Prostate gland (tissue), 2 donors: Measurements from ENCODE around the gene KLHL2. TPM values are rescaled to one million over a fixed set of nuclear protein-coding genes. Genes with fewer than 3 reads are reported as not detected.

ENCODE experiments used
- DNase-seq: peaks from one replicate; pipeline ENCODE4 v3.0.0-alpha.2; 2019; ENCODE audit warnings: low spot score
- H3K27ac ChIP-seq, 2 donors: fragments of 200-600 bp; sonication (generic); 2 replicates each; pipeline ENCODE4 v1.5.1; 2017 to 2019
- H3K27me3 ChIP-seq: fragments of 200-600 bp; sonication (generic); replicated peaks from 2 replicates; pipeline ENCODE4 v1.5.1; 2019; ENCODE audit not compliant: insufficient read depth
- H3K36me3 ChIP-seq, 2 donors: fragments of 200-600 bp; sonication (generic); 1 replicate in 1 of 2; 2 replicates in 1 of 2; pipeline versions ENCODE4 v1.5.1 to v1.8.1; 2017 to 2019
- H3K4me1 ChIP-seq: fragments of 200-600 bp; sonication (generic); replicated peaks from 2 replicates; pipeline ENCODE4 v1.5.1; 2019
- H3K4me3 ChIP-seq, 2 donors: fragments of 200-600 bp; sonication (generic); 2 replicates each; pipeline ENCODE4 v1.5.1; 2017 to 2019
- H3K9me3 ChIP-seq: fragments of 200-600 bp; sonication (generic); 2 replicates; pipeline ENCODE4 v1.5.1; 2017
- POLR2A ChIP-seq: fragments of 450-650 bp; IDR thresholded peaks from one replicate; pipeline ENCODE4 v1.6.1; 2016; ENCODE audit warnings: antibody characterized with exemption, mild to moderate bottlenecking
- POLR2AphosphoS5 ChIP-seq: sonication (generic); formaldehyde crosslinking; IDR thresholded peaks from one replicate; pipeline ENCODE4 v1.6.1; 2017; ENCODE audit warnings: antibody characterized with exemption
- WGBS: methylation state at CpG from one replicate; pipeline ENCODE4 v1.1.5; 2018; 5-methylcytosine and 5-hydroxymethylcytosine counted together
- intact Hi-C: fragments of 100-400 bp; cut with DNase I; formaldehyde crosslinking; loops from one replicate; pipeline ENCODE4 v1.14.2; 2022
- small RNA-seq, 2 donors: library from RNA; depleted of rRNA; stranded (forward); fragments of <200 nt; gene quantifications; one replicate each; pipeline ENCODE3, GENCODE V24; 2016
- total RNA-seq, 2 donors: library from RNA; depleted of rRNA; stranded (reverse); fragments of >200 nt; gene quantifications; one replicate each; pipeline ENCODE4 v1.1.0, GENCODE V29; 2016
- TF ChIP-seq, protein P1 (sequence below), 4 experiments: fragments of 200-600 bp in 2 of 4; fragments of 450-650 bp in 2 of 4; sonication (generic) in 2 of 4; IDR thresholded peaks; 1 replicate in 3 of 4; 2 replicates in 1 of 4; pipeline ENCODE4 v1.5.1; 2016 to 2019; ENCODE audit warnings: antibody characterized with exemption in 4 of 4, mild to moderate bottlenecking in 2 of 4, moderate library complexity in 2 of 4

KLHL2 gene
- total RNA-seq, 2 donors from 2014 or later: 20.4 to 22.2 TPM

DNA sequence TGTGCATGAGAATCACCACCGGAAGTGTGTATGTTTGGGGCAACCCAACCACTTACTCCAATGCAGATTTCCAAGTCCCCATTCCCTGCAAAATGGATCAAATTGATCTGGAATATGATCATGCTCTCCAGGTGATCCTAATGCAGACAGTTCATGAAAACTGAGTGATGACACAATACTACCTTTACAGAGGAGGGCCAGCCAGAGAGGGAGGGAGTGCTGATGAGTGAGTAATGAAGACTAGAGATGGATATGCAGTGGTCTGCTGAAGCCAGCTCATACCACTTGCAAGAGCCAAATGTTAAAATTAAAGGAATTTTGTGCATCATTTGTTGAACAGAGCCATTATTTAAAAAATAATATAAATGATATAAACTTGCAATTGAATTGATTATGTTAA, 161.2 kb downstream of the KLHL2 start:
- TF ChIP-seq, protein P1, sequence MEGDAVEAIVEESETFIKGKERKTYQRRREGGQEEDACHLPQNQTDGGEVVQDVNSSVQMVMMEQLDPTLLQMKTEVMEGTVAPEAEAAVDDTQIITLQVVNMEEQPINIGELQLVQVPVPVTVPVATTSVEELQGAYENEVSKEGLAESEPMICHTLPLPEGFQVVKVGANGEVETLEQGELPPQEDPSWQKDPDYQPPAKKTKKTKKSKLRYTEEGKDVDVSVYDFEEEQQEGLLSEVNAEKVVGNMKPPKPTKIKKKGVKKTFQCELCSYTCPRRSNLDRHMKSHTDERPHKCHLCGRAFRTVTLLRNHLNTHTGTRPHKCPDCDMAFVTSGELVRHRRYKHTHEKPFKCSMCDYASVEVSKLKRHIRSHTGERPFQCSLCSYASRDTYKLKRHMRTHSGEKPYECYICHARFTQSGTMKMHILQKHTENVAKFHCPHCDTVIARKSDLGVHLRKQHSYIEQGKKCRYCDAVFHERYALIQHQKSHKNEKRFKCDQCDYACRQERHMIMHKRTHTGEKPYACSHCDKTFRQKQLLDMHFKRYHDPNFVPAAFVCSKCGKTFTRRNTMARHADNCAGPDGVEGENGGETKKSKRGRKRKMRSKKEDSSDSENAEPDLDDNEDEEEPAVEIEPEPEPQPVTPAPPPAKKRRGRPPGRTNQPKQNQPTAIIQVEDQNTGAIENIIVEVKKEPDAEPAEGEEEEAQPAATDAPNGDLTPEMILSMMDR (IDR thresholded peaks at IDR 0.05): no peak
- TF ChIP-seq POLR2A: no peak
- TF ChIP-seq POLR2AphosphoS5: no peak
- H3K9me3 ChIP-seq: no peaks in the 10 kb centered on the region
- intact Hi-C loops: no loop called here
- H3K27ac ChIP-seq: no peak overlapping the region
- no peaks in the 10 kb centered on the region for H3K36me3 ChIP-seq
- H3K27me3 ChIP-seq: no peaks in the 10 kb centered on the region
- H3K4me1 ChIP-seq: no peaks in the 10 kb centered on the region
- no peak for DNase-seq
- H3K4me3 ChIP-seq: no peak overlapping the region
- 88% methylated on average over 1 of the region's 1 CpG for WGBS

DNA sequence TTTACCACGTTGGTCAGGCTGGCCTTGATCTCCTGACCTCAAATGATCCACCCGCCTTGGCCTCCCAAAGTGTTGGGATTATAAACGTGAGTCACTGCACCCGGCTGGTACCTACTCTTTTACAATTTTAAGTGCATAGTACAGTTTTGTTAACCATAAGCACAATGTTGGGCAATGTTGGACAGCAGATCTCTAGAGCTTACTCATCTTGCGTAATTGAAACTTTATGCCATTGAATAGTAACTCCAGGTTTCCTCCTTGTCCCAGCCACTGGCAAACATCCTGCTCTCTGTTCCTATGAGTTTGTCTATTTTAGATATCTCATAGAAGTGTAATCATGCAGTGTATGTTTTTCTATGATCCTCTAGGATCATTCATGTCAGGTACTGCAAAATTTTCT, 162.2 kb downstream of the KLHL2 start:
- no peaks in the 10 kb centered on the region for H3K4me1 ChIP-seq
- H3K4me3 ChIP-seq: no peak overlapping the region
- no peak overlapping the region for H3K27ac ChIP-seq
- TF ChIP-seq POLR2AphosphoS5: peak; percentile 72
- TF ChIP-seq, protein P1 (IDR thresholded peaks at IDR 0.05): no peak
- H3K9me3 ChIP-seq: no peaks in the 10 kb centered on the region
- H3K36me3 ChIP-seq: no peaks in the 10 kb centered on the region
- intact Hi-C loops: no loop called here
- H3K27me3 ChIP-seq: no peaks in the 10 kb centered on the region
- 71% methylated on average over 5 of the region's 5 CpGs for WGBS
- peak; percentile 50 for DNase-seq

DNA sequence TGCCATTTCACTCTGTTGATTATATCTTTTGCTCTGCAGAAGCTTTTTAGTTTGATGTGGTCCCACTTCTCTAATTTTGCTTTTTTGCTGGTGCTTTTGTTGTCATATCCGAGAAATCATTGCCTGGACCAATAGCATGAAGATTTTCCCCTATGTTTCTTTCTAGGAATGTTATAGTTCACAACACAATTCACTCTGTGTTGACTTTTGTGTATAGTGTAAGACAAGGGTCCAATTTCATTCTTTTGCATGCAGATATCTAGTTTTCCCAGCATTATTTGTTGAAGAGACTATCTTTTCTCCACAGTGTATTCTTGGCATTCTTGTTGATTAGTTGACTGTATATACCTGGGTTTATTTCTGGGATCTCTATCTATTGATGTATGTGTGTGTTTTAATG, 163.2 kb downstream of the KLHL2 start:
- Histone ChIP-seq H3K27me3 (no peaks in the 10 kb centered on the region), H3K4me1 (no peaks in the 10 kb centered on the region), H3K36me3 (no peaks in the 10 kb centered on the region), H3K4me3 (no peak overlapping the region), H3K9me3 (no peaks in the 10 kb centered on the region), H3K27ac (no peak overlapping the region)
- intact Hi-C loops: loop anchor here (10.0 kb wide), 1 partner anchor 94 kb away; no protein-coding TSS in a partner anchor
- no peak for DNase-seq
- 98% methylated on average over 1 of the region's 1 CpG for WGBS
- TF ChIP-seq POLR2A: no peak
- TF ChIP-seq, protein P1 (IDR thresholded peaks at IDR 0.05): no peak
- TF ChIP-seq POLR2AphosphoS5: no peak

Small RNA genes within 50 kb of the gene (small RNA-seq; reads per million reads assigned to genes)
- 0 reads per million in 2 donors for gene RNU4-87P

Other genes with a start within 250 kb of the KLHL2 start
- gene TRIM61, start 229.9 kb upstream of the KLHL2 start, total RNA-seq: 1 to 10 TPM in 1 of 2 donors, under 1 TPM in 1; 0.23 to 1.3 TPM
- not detected for gene TRIM60, start 175.6 kb upstream of the KLHL2 start, total RNA-seq
- under 1 TPM in 1 of 2 donors, not detected in 1; 0.40 TPM for gene TRIM75, start 153.7 kb upstream of the KLHL2 start, total RNA-seq
- gene TMEM192, start 94.7 kb upstream of the KLHL2 start, total RNA-seq: 10 to 100 TPM; 22.3 to 43.3 TPM
- gene MSMO1, start 120.1 kb downstream of the KLHL2 start, total RNA-seq: 10 to 100 TPM; 45.0 to 76.9 TPM
- 100 to 1,000 TPM; 717 to 885 TPM for gene CPE, start 171.4 kb downstream of the KLHL2 start, total RNA-seq